Measurements from ENCODE around the gene UVSSA.
"Not testable (repeated sequence)": the region's sequence is repeated elsewhere in the genome, so short reads cannot be mapped to it uniquely, and the experiment has no call there.

The UVSSA gene

GRCh38 chr4:1316537-1317168 lies 30.4 kb upstream of the UVSSA start:
- no peak for DNase-seq

- no peak for DNase-seq
These were observed 29.6 kb upstream of the UVSSA start for GRCh38 chr4:1317177-1318045.

- DNase-seq = no peak
These were observed 29.0 kb upstream of the UVSSA start for GRCh38 chr4:1318046-1318375.

- DNase-seq = no peak
These were observed 28.4 kb upstream of the UVSSA start for GRCh38 chr4:1318488-1319213.

- DNase-seq = no peak
These were observed 25.5 kb upstream of the UVSSA start for GRCh38 chr4:1321486-1321885.

- no peak for DNase-seq
These were observed 24.9 kb upstream of the UVSSA start for GRCh38 chr4:1321946-1322650.

GRCh38 chr4:1323280-1323634 lies 23.8 kb upstream of the UVSSA start:
- DNase-seq = no peak

GRCh38 chr4:1323635-1324442 lies 23.2 kb upstream of the UVSSA start:
- DNase-seq = no peak

GRCh38 chr4:1324443-1325175 lies 22.4 kb upstream of the UVSSA start:
- not testable (repeated sequence) for DNase-seq

- no peak for DNase-seq
These were observed 21.9 kb upstream of the UVSSA start for GRCh38 chr4:1325176-1325480.

- DNase-seq = no peak
These were observed 21.1 kb upstream of the UVSSA start for GRCh38 chr4:1325681-1326635.

GRCh38 chr4:1326751-1327525 lies 20.1 kb upstream of the UVSSA start:
- DNase-seq = no peak

GRCh38 chr4:1327526-1328266 lies 19.3 kb upstream of the UVSSA start:
- no peak for DNase-seq

GRCh38 chr4:1328267-1329155 lies 18.5 kb upstream of the UVSSA start:
- DNase-seq = no peak

GRCh38 chr4:1329408-1330371 lies 17.3 kb upstream of the UVSSA start:
- DNase-seq = no peak

GRCh38 chr4:1330761-1331590 lies 16.0 kb upstream of the UVSSA start:
- DNase-seq = no peak
